ENCODE data around the gene IGF2BP2.
"Not testable (repeated sequence)": the region's sequence is repeated elsewhere in the genome, so short reads cannot be mapped to it uniquely, and the experiment has no call there.

The IGF2BP2 gene

GRCh38 chr3:185653949-185654757 is 170.7 kb downstream of the IGF2BP2 start:
- Histone ChIP-seq H3K27ac (ENCODE audit: low read length) (no peak overlapping the region), H3K4me1 (ENCODE audit: control insufficient read depth, low read depth, low read length) (no peaks in the 10 kb centered on the region), H3K27me3 (ENCODE audit: control insufficient read depth, insufficient read depth, low read length) (no peaks in the 10 kb centered on the region), H3K9ac (ENCODE audit: low read length) (no peak overlapping the region), H3K4me3 (ENCODE audit: low read length) (no peak overlapping the region), H3K36me3 (ENCODE audit: control insufficient read depth, low read depth, low read length) (peaks cover 76% of the 10 kb centered on the region), H3K9me3 (ENCODE audit: control insufficient read depth, low read depth, low read length) (no peaks in the 10 kb centered on the region)

- Histone ChIP-seq H3K9ac (ENCODE audit: low read length) (no peak overlapping the region), H3K9me3 (ENCODE audit: control insufficient read depth, low read depth, low read length) (no peaks in the 10 kb centered on the region), H3K27me3 (ENCODE audit: control insufficient read depth, insufficient read depth, low read length) (no peaks in the 10 kb centered on the region), H3K36me3 (ENCODE audit: control insufficient read depth, low read depth, low read length) (peaks cover 69% of the 10 kb centered on the region), H3K4me1 (ENCODE audit: control insufficient read depth, low read depth, low read length) (no peaks in the 10 kb centered on the region), H3K27ac (ENCODE audit: low read length) (no peak overlapping the region), H3K4me3 (ENCODE audit: low read length) (no peak overlapping the region)
Observed at GRCh38 chr3:185651971-185652370, 172.9 kb downstream of the IGF2BP2 start.

- H3K9me3 ChIP-seq (ENCODE audit: control insufficient read depth, low read depth, low read length), result no peaks in the 10 kb centered on the region
- H3K27ac ChIP-seq (ENCODE audit: low read length), result no peak overlapping the region
- H3K27me3 ChIP-seq (ENCODE audit: control insufficient read depth, insufficient read depth, low read length), result no peaks in the 10 kb centered on the region
- peaks cover 8% of the 10 kb centered on the region for H3K4me1 ChIP-seq (ENCODE audit: control insufficient read depth, low read depth, low read length)
- H3K36me3 ChIP-seq (ENCODE audit: control insufficient read depth, low read depth, low read length), result peaks cover 59% of the 10 kb centered on the region
- H3K4me3 ChIP-seq (ENCODE audit: low read length), result no peak overlapping the region
- H3K9ac ChIP-seq (ENCODE audit: low read length), result no peak overlapping the region
Observed at GRCh38 chr3:185649414-185649813, 175.4 kb downstream of the IGF2BP2 start.

DNA sequence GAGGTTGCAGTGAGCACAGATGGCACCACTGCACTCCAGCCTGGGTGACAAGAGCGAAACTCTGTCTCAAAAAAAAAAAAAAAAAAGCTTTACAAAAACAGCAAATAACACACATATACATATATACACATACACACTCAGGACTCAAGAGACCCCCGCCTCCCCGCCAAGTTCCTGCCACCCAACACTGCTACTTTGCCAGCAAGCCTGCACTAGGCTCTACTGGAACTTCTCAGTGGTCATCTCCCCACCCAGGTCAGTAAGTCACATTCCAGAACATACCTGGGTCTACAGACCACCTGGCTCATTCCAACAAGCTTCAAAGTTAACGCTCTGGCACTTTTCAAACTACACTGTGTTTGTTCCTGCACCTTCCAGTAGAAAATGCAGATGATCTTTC is 176.4 kb downstream of the IGF2BP2 start:
- Histone ChIP-seq H3K9me3 (ENCODE audit: control insufficient read depth, low read depth, low read length) (no peaks in the 10 kb centered on the region), H3K36me3 (ENCODE audit: control insufficient read depth, low read depth, low read length) (peaks cover 53% of the 10 kb centered on the region), H3K27me3 (ENCODE audit: control insufficient read depth, insufficient read depth, low read length) (no peaks in the 10 kb centered on the region), H3K27ac (ENCODE audit: low read length) (no peak overlapping the region), H3K9ac (ENCODE audit: low read length) (no peak overlapping the region), H3K4me3 (ENCODE audit: low read length) (no peak overlapping the region), H3K4me1 (ENCODE audit: control insufficient read depth, low read depth, low read length) (peaks cover 8% of the 10 kb centered on the region)

DNA sequence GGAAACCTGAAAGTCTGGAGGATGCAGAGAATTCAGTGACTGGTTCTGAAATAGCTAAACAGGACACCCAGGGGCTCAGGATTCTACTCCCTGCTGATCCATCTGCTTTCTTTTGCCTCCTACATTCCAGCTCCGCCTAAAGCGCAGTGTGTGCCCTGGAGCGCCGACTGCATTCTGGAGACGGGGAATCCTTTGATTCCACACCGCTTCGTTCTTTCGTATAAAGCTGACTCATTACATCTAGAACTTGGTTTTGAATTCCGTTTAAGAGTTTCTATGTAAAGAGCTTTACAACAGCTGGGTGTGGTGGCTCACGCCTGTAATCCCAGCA is 177.0 kb downstream of the IGF2BP2 start:
- H3K9ac ChIP-seq (ENCODE audit: low read length), result no peak overlapping the region
- peaks cover 53% of the 10 kb centered on the region for H3K36me3 ChIP-seq (ENCODE audit: control insufficient read depth, low read depth, low read length)

GRCh38 chr3:185647134-185647879 is 177.5 kb downstream of the IGF2BP2 start:
- Histone ChIP-seq H3K9me3 (ENCODE audit: control insufficient read depth, low read depth, low read length) (no peaks in the 10 kb centered on the region), H3K27ac (ENCODE audit: low read length) (no peak overlapping the region), H3K9ac (ENCODE audit: low read length) (no peak overlapping the region), H3K4me3 (ENCODE audit: low read length) (no peak overlapping the region), H3K4me1 (ENCODE audit: control insufficient read depth, low read depth, low read length) (peaks cover 8% of the 10 kb centered on the region), H3K36me3 (ENCODE audit: control insufficient read depth, low read depth, low read length) (peaks cover 47% of the 10 kb centered on the region), H3K27me3 (ENCODE audit: control insufficient read depth, insufficient read depth, low read length) (no peaks in the 10 kb centered on the region)

More for the DNA sequence above, 177.0 kb downstream of the IGF2BP2 start:
- Histone ChIP-seq H3K9me3 (ENCODE audit: control insufficient read depth, low read depth, low read length) (no peaks in the 10 kb centered on the region), H3K27me3 (ENCODE audit: control insufficient read depth, insufficient read depth, low read length) (no peaks in the 10 kb centered on the region), H3K27ac (ENCODE audit: low read length) (no peak overlapping the region), H3K4me3 (ENCODE audit: low read length) (no peak overlapping the region), H3K4me1 (ENCODE audit: control insufficient read depth, low read depth, low read length) (peaks cover 8% of the 10 kb centered on the region)

DNA sequence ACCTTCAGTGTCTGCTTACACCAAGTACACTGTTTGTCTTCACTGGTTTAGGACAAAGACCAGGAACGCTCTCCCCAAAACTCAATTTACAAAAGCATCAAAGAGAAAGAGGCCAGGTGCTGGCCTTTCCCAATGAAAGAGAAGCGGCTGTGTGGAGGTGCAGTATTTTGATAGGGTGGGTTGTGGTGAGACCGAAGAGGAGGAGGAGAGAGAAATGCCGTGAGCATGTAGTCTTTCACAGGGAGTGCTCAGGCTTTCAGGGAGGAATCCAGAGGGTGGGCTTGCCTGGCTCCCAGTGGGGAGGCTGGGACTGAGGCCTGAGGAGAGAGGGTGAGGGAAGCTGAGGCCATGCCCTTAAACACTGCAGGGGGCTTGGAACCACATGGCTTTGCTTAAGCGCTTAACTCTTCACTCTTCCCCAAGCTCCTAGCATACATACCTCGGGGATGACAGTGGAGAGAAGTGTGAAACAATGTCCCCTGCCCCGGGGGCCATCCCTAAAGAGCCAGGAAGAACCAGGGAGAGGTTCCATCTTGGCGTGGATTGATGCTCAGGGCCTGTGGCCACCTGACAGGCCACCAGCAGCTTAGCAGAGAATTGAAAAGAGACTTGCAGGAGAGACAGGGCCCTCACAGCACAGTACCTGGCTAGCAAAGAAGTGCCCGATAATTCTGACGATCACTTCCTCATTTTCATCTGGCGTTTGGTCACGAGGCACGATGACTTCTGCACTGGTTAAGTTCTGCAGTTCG is 178.3 kb downstream of the IGF2BP2 start:
- Histone ChIP-seq H3K27me3 (ENCODE audit: control insufficient read depth, insufficient read depth, low read length) (no peaks in the 10 kb centered on the region), H3K9me3 (ENCODE audit: control insufficient read depth, low read depth, low read length) (no peaks in the 10 kb centered on the region), H3K4me3 (ENCODE audit: low read length) (no peak overlapping the region), H3K27ac (ENCODE audit: low read length) (no peak overlapping the region), H3K36me3 (ENCODE audit: control insufficient read depth, low read depth, low read length) (peaks cover 40% of the 10 kb centered on the region), H3K9ac (ENCODE audit: low read length) (no peak overlapping the region), H3K4me1 (ENCODE audit: control insufficient read depth, low read depth, low read length) (peaks cover 8% of the 10 kb centered on the region)

- no peak overlapping the region for H3K9ac ChIP-seq (ENCODE audit: low read length)
Observed at GRCh38 chr3:185645596-185646381, 179.1 kb downstream of the IGF2BP2 start.

GRCh38 chr3:185645191-185645590 is 179.7 kb downstream of the IGF2BP2 start:
- not testable (repeated sequence) for H3K27ac ChIP-seq (ENCODE audit: low read length); H3K27me3 ChIP-seq (ENCODE audit: control insufficient read depth, insufficient read depth, low read length); H3K4me3 ChIP-seq (ENCODE audit: low read length); H3K9ac ChIP-seq (ENCODE audit: low read length); H3K4me1 ChIP-seq (ENCODE audit: control insufficient read depth, low read depth, low read length); H3K9me3 ChIP-seq (ENCODE audit: control insufficient read depth, low read depth, low read length)
- H3K36me3 ChIP-seq (ENCODE audit: control insufficient read depth, low read depth, low read length), result peaks cover 36% of the 10 kb centered on the region

More at GRCh38 chr3:185645596-185646381, 179.1 kb downstream of the IGF2BP2 start:
- no peak overlapping the region for H3K4me3 ChIP-seq (ENCODE audit: low read length)
- H3K36me3 ChIP-seq (ENCODE audit: control insufficient read depth, low read depth, low read length), result peaks cover 36% of the 10 kb centered on the region
- H3K27ac ChIP-seq (ENCODE audit: low read length), result no peak overlapping the region
- H3K4me1 ChIP-seq (ENCODE audit: control insufficient read depth, low read depth, low read length), result peaks cover 8% of the 10 kb centered on the region
- H3K27me3 ChIP-seq (ENCODE audit: control insufficient read depth, insufficient read depth, low read length), result no peaks in the 10 kb centered on the region
- no peaks in the 10 kb centered on the region for H3K9me3 ChIP-seq (ENCODE audit: control insufficient read depth, low read depth, low read length)

DNA sequence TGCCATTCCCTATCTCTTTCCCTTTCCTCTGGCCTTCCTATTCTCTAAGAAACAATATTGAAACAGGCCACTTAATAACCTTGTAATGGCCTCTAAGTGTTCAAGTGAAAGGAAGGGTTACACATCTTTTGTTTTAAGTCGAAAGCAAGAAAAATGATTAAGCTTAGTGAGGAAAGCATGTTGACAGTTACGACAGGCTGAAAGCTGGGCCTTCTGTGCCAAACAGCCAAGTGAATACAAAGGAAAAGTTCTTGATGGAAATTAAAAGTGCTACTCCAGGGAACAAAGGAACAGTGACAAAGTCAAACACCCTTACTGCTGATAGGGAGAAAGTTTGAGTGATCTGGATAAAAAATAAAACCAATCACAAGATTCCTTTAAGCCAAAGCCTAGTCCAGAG is 184.5 kb downstream of the IGF2BP2 start:
- Histone ChIP-seq H3K27me3 (ENCODE audit: control insufficient read depth, insufficient read depth, low read length) (no peaks in the 10 kb centered on the region), H3K4me3 (ENCODE audit: low read length) (no peak overlapping the region), H3K9ac (ENCODE audit: low read length) (no peak overlapping the region), H3K36me3 (ENCODE audit: control insufficient read depth, low read depth, low read length) (peaks cover 4% of the 10 kb centered on the region), H3K4me1 (ENCODE audit: control insufficient read depth, low read depth, low read length) (no peaks in the 10 kb centered on the region), H3K9me3 (ENCODE audit: control insufficient read depth, low read depth, low read length) (no peaks in the 10 kb centered on the region), H3K27ac (ENCODE audit: low read length) (no peak overlapping the region)
